B cell (primary cell): ENCODE measurements around the gene MS4A1. TPM values are rescaled to one million over a fixed set of nuclear protein-coding genes. Genes with fewer than 3 reads are reported as not detected.

ENCODE experiments used
- ATAC-seq: fragments of 200-7000 bp; cut with Tn5 transposase; one replicate; pipeline ENCODE4 v1.10.0; 2021; ENCODE audit warnings: low read depth, mild to moderate bottlenecking, moderate number of reproducible peaks, moderate library complexity
- CTCF ChIA-PET: fragments of 350-600 bp; sonication (Branson Sonifier 250); formaldehyde crosslinking; loops from one replicate; lab custom pipeline; 2021; ENCODE audit warnings: antibody characterized with exemption, inconsistent platforms; lab: Charles Lee
- POLR2A ChIA-PET: fragments of 350-600 bp; sonication (Branson Sonifier 250); formaldehyde crosslinking; loops from one replicate; lab custom pipeline; 2021; ENCODE audit warnings: antibody characterized with exemption; lab: Charles Lee
- DNase-seq: peaks from one replicate; pipeline ENCODE4 v3.0.0; 2013
- H2AFZ ChIP-seq: 2 replicates; pipeline ENCODE4 v1.6.1; 2012; ENCODE audit warnings: mild to moderate bottlenecking, low read depth, low read length; ENCODE audit not compliant: insufficient read depth, poor library complexity, severe bottlenecking
- H3K27ac ChIP-seq, 2 donors: 1 replicate in 1 of 2; 2 replicates in 1 of 2; pipeline ENCODE4 v1.5.1; 2012 to 2013; ENCODE audit warnings: low read length in 2 of 2, mild to moderate bottlenecking in 2 of 2, moderate library complexity in 1 of 2
- H3K27me3 ChIP-seq, 4 experiments: fragments of 200-600 bp in 1 of 4; sonication (generic) in 1 of 4; replicated peaks in 1 of 4; 1 replicate in 2 of 4; 2 replicates in 2 of 4; pipeline versions ENCODE4 v1.6.1 to v1.7.0; 2013 to 2016; ENCODE audit warnings: low read length in 3 of 4, mild to moderate bottlenecking in 2 of 4, mixed read lengths in 1 of 4, moderate library complexity in 1 of 4; ENCODE audit not compliant: insufficient read depth in 4 of 4, control insufficient read depth in 3 of 4; ENCODE audit errors: control extremely low read depth in 1 of 4
- H3K36me3 ChIP-seq, 2 experiments: replicated peaks in 1 of 2; 1 replicate in 1 of 2; 2 replicates in 1 of 2; pipeline versions ENCODE4 v1.6.1 to v1.7.1; 2013; ENCODE audit warnings: low read length in 1 of 2; ENCODE audit not compliant: insufficient read depth in 2 of 2, control insufficient read depth in 1 of 2; ENCODE audit errors: control extremely low read depth in 1 of 2, extremely low read depth in 1 of 2
- H3K4me1 ChIP-seq, 2 donors: fragments of 200-600 bp in 1 of 2; sonication (generic) in 1 of 2; 1 replicate in 1 of 2; 2 replicates in 1 of 2; pipeline versions ENCODE4 v1.5.1 to v1.6.1; 2013 to 2017; ENCODE audit warnings: low read length in 2 of 2; ENCODE audit not compliant: control insufficient read depth in 2 of 2, insufficient read depth in 2 of 2
- H3K4me2 ChIP-seq: replicated peaks from 2 replicates; pipeline ENCODE3; 2012; ENCODE audit warnings: mild to moderate bottlenecking, low read depth, low read length; ENCODE audit not compliant: poor library complexity, severe bottlenecking
- H3K4me3 ChIP-seq, 5 experiments: fragments of 200-600 bp in 1 of 5; sonication (generic) in 1 of 5; 1 replicate in 3 of 5; 2 replicates in 2 of 5; pipeline versions ENCODE4 v1.5.1 to v1.7.0; 2011 to 2016; ENCODE audit warnings: low read length in 4 of 5, mild to moderate bottlenecking in 4 of 5, low read depth in 2 of 5, control low read depth in 1 of 5, moderate library complexity in 1 of 5; ENCODE audit not compliant: insufficient read depth in 1 of 5; ENCODE audit errors: control extremely low read depth in 1 of 5, extremely low read depth in 1 of 5
- H3K79me2 ChIP-seq: fragments of 200-600 bp; sonication (generic); one replicate; pipeline ENCODE4 v1.6.0; 2016; ENCODE audit warnings: low read length; ENCODE audit not compliant: control insufficient read depth, insufficient read depth
- H3K9ac ChIP-seq: fragments of 200-600 bp; sonication (generic); 2 replicates; pipeline ENCODE4 v1.6.1; 2017; ENCODE audit warnings: mild to moderate bottlenecking, low read length, moderate library complexity
- H3K9me3 ChIP-seq, 3 donors: one replicate each; pipeline versions ENCODE4 v1.6.1 to v1.7.1; 2013; ENCODE audit warnings: low read length in 2 of 3; ENCODE audit not compliant: control insufficient read depth in 2 of 3, insufficient read depth in 1 of 3; ENCODE audit errors: control extremely low read depth in 1 of 3
- H4K20me1 ChIP-seq: 2 replicates; pipeline ENCODE4 v1.6.0; 2012; ENCODE audit warnings: mild to moderate bottlenecking, low read length; ENCODE audit not compliant: insufficient read depth, control insufficient read depth, poor library complexity, severe bottlenecking
- H3K27ac Mint-ChIP-seq: one replicate; pipeline ENCODE4 v1.8.0; 2021; ENCODE audit warnings: mixed read lengths
- H3K27me3 Mint-ChIP-seq: one replicate; pipeline ENCODE4 v1.8.0; 2021; ENCODE audit warnings: mixed read lengths
- H3K4me1 Mint-ChIP-seq: one replicate; pipeline ENCODE4 v1.8.0; 2021; ENCODE audit warnings: mixed read lengths
- H3K4me3 Mint-ChIP-seq: one replicate; pipeline ENCODE4 v1.8.0; 2021; ENCODE audit warnings: mixed read lengths
- H3K9me3 Mint-ChIP-seq: one replicate; pipeline ENCODE4 v1.8.0; 2022; ENCODE audit warnings: mixed read lengths; ENCODE audit not compliant: insufficient read depth
- EZH2 ChIP-seq: IDR thresholded peaks from 2 replicates; pipeline ENCODE4 v1.6.1; 2012; ENCODE audit warnings: borderline replicate concordance, low read depth, mild to moderate bottlenecking, moderate library complexity, low read length; ENCODE audit not compliant: insufficient read depth, poor library complexity, severe bottlenecking
- WGBS: methylation state at CpG from one replicate; pipeline ENCODE4 v1.1.5; 2013; ENCODE audit warnings: missing lambda C conversion rate; ENCODE audit not compliant: insufficient coverage; 5-methylcytosine and 5-hydroxymethylcytosine counted together
- intact Hi-C: fragments of 100-400 bp; cut with micrococcal nuclease; formaldehyde crosslinking; loops from one replicate; pipeline ENCODE4 v1.10.0; 2022
- polyA plus RNA-seq: library from polyadenylated mRNA; depleted of rRNA; stranded (reverse); fragments of >200 nt; gene quantifications from 2 replicates; pipeline ENCODE4 v1.2.3, GENCODE V29; 2012
- total RNA-seq, 2 donors: library from RNA; stranded (reverse); fragments of 120-200 nt in 1 of 2; gene quantifications; 1 replicate in 1 of 2; 2 replicates in 1 of 2; pipeline versions ENCODE4 v1.2.3 to v1.2.4, GENCODE V29; 2013 to 2022
- TF ChIP-seq, protein P1 (sequence below): fragments of 200-600 bp; IDR thresholded peaks from one replicate; pipeline ENCODE4 v1.8.0; 2022; ENCODE audit warnings: antibody characterized with exemption, mild to moderate bottlenecking

The MS4A1 gene
- total and polyA plus RNA-seq, 2 donors (not counting 1 experiment from before 2014, with no cell fraction given) = 1,202 to 5,160 TPM

DNA sequence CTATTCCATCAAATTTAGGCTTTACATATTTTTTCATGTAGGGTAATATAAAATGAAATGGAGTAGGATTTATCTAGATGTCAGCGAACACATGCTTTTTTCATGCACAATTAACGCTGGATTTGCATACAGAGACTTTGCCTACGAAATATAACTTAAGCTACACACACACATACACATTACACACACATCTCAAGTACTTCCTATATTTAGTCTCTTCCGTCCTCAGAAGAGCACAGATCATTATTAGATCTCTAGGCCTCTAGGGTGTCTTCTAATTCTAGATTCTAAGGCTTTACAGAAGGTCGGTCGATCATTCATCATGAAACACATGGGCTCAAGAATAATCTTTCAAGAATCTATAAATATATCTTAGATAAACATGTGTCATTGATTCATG, 55.7 kb downstream of the MS4A1 start:
- peaks cover 8 to 12% of the 10 kb centered on the region in 2 donors for H3K4me1 ChIP-seq
- peaks cover 0 to 5% (median 0%) of the 10 kb centered on the region in 3 donors for H3K9me3 ChIP-seq
- Mint-ChIP-seq H3K4me3 (no peak overlapping the region), H3K27me3 (peaks cover 16% of the 10 kb centered on the region), H3K9me3 (no peaks in the 10 kb centered on the region), H3K4me1 (peaks cover 11% of the 10 kb centered on the region), H3K27ac (no peak overlapping the region)
- no peaks in the 10 kb centered on the region for H3K27me3 ChIP-seq
- no peaks in the 10 kb centered on the region for H4K20me1 ChIP-seq
- ChIA-PET CTCF (interaction anchor here (2.3 kb wide), 1 partner anchor 10 kb away, joined by 9 read pairs; no protein-coding TSS in a partner anchor), POLR2A (no interaction called here)
- H3K36me3 ChIP-seq = no peaks in the 10 kb centered on the region
- intact Hi-C loops = no loop called here
- WGBS = 26% methylated on average over 3 of the region's 6 CpGs
- H3K9ac ChIP-seq = no peak overlapping the region
- peak overlapping the region; percentile 14 for H3K4me2 ChIP-seq
- no peak for ATAC-seq
- no peak for TF ChIP-seq EZH2
- TF ChIP-seq, protein P1, sequence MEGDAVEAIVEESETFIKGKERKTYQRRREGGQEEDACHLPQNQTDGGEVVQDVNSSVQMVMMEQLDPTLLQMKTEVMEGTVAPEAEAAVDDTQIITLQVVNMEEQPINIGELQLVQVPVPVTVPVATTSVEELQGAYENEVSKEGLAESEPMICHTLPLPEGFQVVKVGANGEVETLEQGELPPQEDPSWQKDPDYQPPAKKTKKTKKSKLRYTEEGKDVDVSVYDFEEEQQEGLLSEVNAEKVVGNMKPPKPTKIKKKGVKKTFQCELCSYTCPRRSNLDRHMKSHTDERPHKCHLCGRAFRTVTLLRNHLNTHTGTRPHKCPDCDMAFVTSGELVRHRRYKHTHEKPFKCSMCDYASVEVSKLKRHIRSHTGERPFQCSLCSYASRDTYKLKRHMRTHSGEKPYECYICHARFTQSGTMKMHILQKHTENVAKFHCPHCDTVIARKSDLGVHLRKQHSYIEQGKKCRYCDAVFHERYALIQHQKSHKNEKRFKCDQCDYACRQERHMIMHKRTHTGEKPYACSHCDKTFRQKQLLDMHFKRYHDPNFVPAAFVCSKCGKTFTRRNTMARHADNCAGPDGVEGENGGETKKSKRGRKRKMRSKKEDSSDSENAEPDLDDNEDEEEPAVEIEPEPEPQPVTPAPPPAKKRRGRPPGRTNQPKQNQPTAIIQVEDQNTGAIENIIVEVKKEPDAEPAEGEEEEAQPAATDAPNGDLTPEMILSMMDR = no peak
- H2AFZ ChIP-seq = no peak overlapping the region
- no peak overlapping the region for H3K27ac ChIP-seq
- H3K4me3 ChIP-seq = peak overlapping the region in 1 of 5 experiments; percentile 4
- DNase-seq = peak; percentile 41
- H3K79me2 ChIP-seq = no peaks in the 10 kb centered on the region

DNA sequence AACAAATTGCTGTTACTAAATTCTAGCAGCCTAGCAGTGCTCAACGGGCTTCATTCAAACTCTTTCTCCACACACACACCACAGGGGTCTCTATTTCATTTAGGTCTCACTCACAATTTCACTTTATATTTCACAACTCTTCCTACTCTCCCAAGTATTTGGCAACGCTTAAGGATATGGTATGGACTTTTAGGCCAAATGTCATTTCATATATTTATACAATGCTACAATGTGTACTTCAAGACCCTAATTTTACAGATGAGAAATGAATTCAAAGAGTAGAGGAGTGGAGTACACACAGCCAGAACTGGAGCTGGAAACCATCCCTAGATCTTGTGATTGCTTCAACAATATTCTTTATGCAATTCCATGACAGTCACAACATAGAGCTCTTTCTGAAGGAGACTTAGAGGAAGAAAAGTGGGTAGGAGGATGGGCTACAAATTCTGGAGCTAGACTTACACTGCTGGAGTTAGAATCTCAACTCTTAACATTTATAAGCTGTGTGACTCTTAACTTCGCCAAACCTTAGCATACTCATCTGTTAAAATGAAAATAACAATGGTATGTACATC, 57.1 kb downstream of the MS4A1 start:
- no peak overlapping the region for H3K27ac Mint-ChIP-seq

More for the DNA sequence above, 57.1 kb downstream of the MS4A1 start:
- Histone ChIP-seq H3K4me3 (no peak overlapping the region), H2AFZ (no peak overlapping the region), H3K9me3 (peaks cover 0 to 5% (median 0%) of the 10 kb centered on the region in 3 donors), H4K20me1 (no peaks in the 10 kb centered on the region), H3K79me2 (no peaks in the 10 kb centered on the region), H3K27ac (no peak overlapping the region), H3K27me3 (no peaks in the 10 kb centered on the region), H3K36me3 (no peaks in the 10 kb centered on the region), H3K4me1 (peaks cover 8 to 12% of the 10 kb centered on the region in 2 donors), H3K4me2 (no peak overlapping the region), H3K9ac (no peak overlapping the region)
- Mint-ChIP-seq H3K27me3 (peaks cover 8% of the 10 kb centered on the region), H3K4me1 (peaks cover 11% of the 10 kb centered on the region), H3K4me3 (no peak overlapping the region), H3K9me3 (no peaks in the 10 kb centered on the region)
- ATAC-seq = no peak
- intact Hi-C loops = no loop called here
- DNase-seq = no peak
- no peak for TF ChIP-seq EZH2
- TF ChIP-seq, protein P1 = no peak
- 50% methylated on average over 1 of the region's 3 CpGs for WGBS
- POLR2A ChIA-PET = interaction anchor here (0.6 kb wide), 1 partner anchor 178 kb away, joined by 3 read pairs; no protein-coding TSS in a partner anchor
- CTCF ChIA-PET = interaction anchor here (0.7 to 2.3 kb wide), 3 partner anchors 11 to 97 kb away, joined by 3 to 9 read pairs (median 3); no protein-coding TSS in a partner anchor
